Measurements from ENCODE around the gene ORAI1. TPM values are rescaled to one million over a fixed set of nuclear protein-coding genes. Genes with fewer than 3 reads are reported as not detected.

The ORAI1 gene
- total RNA-seq, 1 donor from 2014 or later: 8.2 TPM

GRCh38 chr12:121688966-121689365 is 62.6 kb downstream of the ORAI1 start:
- ATAC-seq (no peak), DNase-seq (ENCODE audit: low spot score) (no peak)

GRCh38 chr12:121689430-121689829 is 63.1 kb downstream of the ORAI1 start:
- DNase-seq (ENCODE audit: low spot score): no peak
- ATAC-seq: no peak

Other genes starting within 250 kb of the ORAI1 start
- gene RNF34, start 226.4 kb upstream of the ORAI1 start, total RNA-seq: 9.9 TPM
- gene KDM2B, start 45.5 kb upstream of the ORAI1 start, total RNA-seq: 10.1 TPM
- not detected for gene MORN3, start 43.1 kb downstream of the ORAI1 start, total RNA-seq
- 5.6 TPM for gene TMEM120B, start 86.2 kb downstream of the ORAI1 start, total RNA-seq
- 7.9 TPM for gene RHOF, start 167.2 kb downstream of the ORAI1 start, total RNA-seq
- 12.8 TPM for gene SETD1B, start 177.5 kb downstream of the ORAI1 start, total RNA-seq
- 1,410 TPM for gene HPD, start 232.3 kb downstream of the ORAI1 start, total RNA-seq

Data from left lobe of liver (tissue), 2 donors.